NCI-H345 (cell line): ENCODE data around the gene ZEB2.
A peak's percentile ranks its signal among the peaks of the same experiment; 100 is the strongest.

ENCODE experiments used
- DNase-seq: peaks from one replicate; lab custom pipeline; 2025; lab: John Stamatoyannopoulos, UW

ZEB2 gene

GRCh38 chr2:144421606-144422510 lies 98.1 kb downstream of the ZEB2 start:
- no peak for DNase-seq

GRCh38 chr2:144419218-144419617 lies 100.7 kb downstream of the ZEB2 start:
- DNase-seq, result no peak

- DNase-seq, result no peak
Observed at GRCh38 chr2:144415386-144415785, 104.5 kb downstream of the ZEB2 start.

GRCh38 chr2:144414324-144414845 lies 105.5 kb downstream of the ZEB2 start:
- DNase-seq, result no peak

GRCh38 chr2:144412709-144413108 lies 107.2 kb downstream of the ZEB2 start:
- DNase-seq, result no peak

GRCh38 chr2:144411473-144411872 lies 108.4 kb downstream of the ZEB2 start:
- no peak for DNase-seq

GRCh38 chr2:144409241-144409640 lies 110.7 kb downstream of the ZEB2 start:
- DNase-seq, result no peak

GRCh38 chr2:144407262-144407661 lies 112.7 kb downstream of the ZEB2 start:
- DNase-seq, result no peak

GRCh38 chr2:144405982-144406788 lies 113.7 kb downstream of the ZEB2 start:
- DNase-seq, result no peak

GRCh38 chr2:144405321-144405720 lies 114.6 kb downstream of the ZEB2 start:
- no peak for DNase-seq

GRCh38 chr2:144404586-144405314 lies 115.2 kb downstream of the ZEB2 start:
- no peak for DNase-seq

- no peak for DNase-seq
Observed at GRCh38 chr2:144403933-144404332, 116.0 kb downstream of the ZEB2 start.

- DNase-seq, result no peak
Observed at GRCh38 chr2:144402251-144402650, 117.7 kb downstream of the ZEB2 start.

- no peak for DNase-seq
Observed at GRCh38 chr2:144401036-144401435, 118.9 kb downstream of the ZEB2 start.

- DNase-seq, result no peak
Observed at GRCh38 chr2:144396318-144396717, 123.6 kb downstream of the ZEB2 start.

GRCh38 chr2:144390424-144391020 lies 129.4 kb downstream of the ZEB2 start:
- DNase-seq, result no peak

GRCh38 chr2:144389930-144390311 lies 130.0 kb downstream of the ZEB2 start:
- no peak for DNase-seq

GRCh38 chr2:144389151-144389929 lies 130.6 kb downstream of the ZEB2 start:
- DNase-seq, result peak; percentile 54

GRCh38 chr2:144385381-144385780 lies 134.5 kb downstream of the ZEB2 start:
- no peak for DNase-seq

GRCh38 chr2:144383571-144384100 lies 136.3 kb downstream of the ZEB2 start:
- DNase-seq, result no peak

GRCh38 chr2:144382849-144383248 lies 137.1 kb downstream of the ZEB2 start:
- no peak for DNase-seq
